Gastroesophageal sphincter (tissue), 4 donors: ENCODE measurements around the gene CNGA3. TPM values are rescaled to one million over a fixed set of nuclear protein-coding genes. Genes with fewer than 3 reads are reported as not detected.

Experiments
- ATAC-seq: fragments of 150-250 bp; one replicate; pipeline ENCODE4 v1.9.1; 2016; ENCODE audit warnings: mild to moderate bottlenecking, moderate library complexity
- H3K27ac ChIP-seq, 4 donors: fragments of 200-600 bp; sonication (generic) in 3 of 4; 1 replicate in 3 of 4; 2 replicates in 1 of 4; pipeline ENCODE4 v1.5.1; 2016 to 2019
- H3K27me3 ChIP-seq: fragments of 200-600 bp; sonication (generic); one replicate; pipeline ENCODE4 v1.5.1; 2019
- H3K36me3 ChIP-seq, 2 donors: fragments of 200-600 bp; sonication (generic); one replicate each; pipeline ENCODE4 v1.5.1; 2019; ENCODE audit warnings: control low read depth in 1 of 2
- H3K4me1 ChIP-seq, 3 donors: fragments of 200-600 bp; sonication (generic); 1 replicate in 2 of 3; 2 replicates in 1 of 3; pipeline ENCODE4 v1.5.1; 2016 to 2019; ENCODE audit warnings: control low read depth in 2 of 3
- H3K4me3 ChIP-seq, 2 donors: fragments of 200-600 bp; sonication (generic); one replicate each; pipeline ENCODE4 v1.5.1; 2019; ENCODE audit warnings: mild to moderate bottlenecking in 1 of 2, moderate library complexity in 1 of 2
- H3K9me3 ChIP-seq, 3 donors: fragments of 200-600 bp; sonication (generic); one replicate each; pipeline ENCODE4 v1.5.1; 2017 to 2019; ENCODE audit warnings: control low read depth in 2 of 3
- EP300 ChIP-seq: sonication (generic); formaldehyde crosslinking; IDR thresholded peaks from one replicate; pipeline ENCODE4 v1.6.1; 2017; ENCODE audit warnings: antibody characterized with exemption, mild to moderate bottlenecking
- POLR2A ChIP-seq, 2 donors: fragments of 450-650 bp; IDR thresholded peaks; one replicate each; pipeline ENCODE4 v1.6.1; 2017; ENCODE audit warnings: antibody characterized with exemption in 2 of 2, mild to moderate bottlenecking in 2 of 2, moderate library complexity in 1 of 2
- POLR2AphosphoS5 ChIP-seq: sonication (generic); formaldehyde crosslinking; IDR thresholded peaks from one replicate; pipeline ENCODE4 v1.6.1; 2017; ENCODE audit warnings: antibody characterized with exemption
- WGBS, 2 donors: methylation state at CpG; one replicate each; pipeline ENCODE4 v1.1.5; 2018; ENCODE audit warnings: low coverage in 1 of 2; 5-methylcytosine and 5-hydroxymethylcytosine counted together
- total RNA-seq, 4 donors: library from RNA; depleted of rRNA; stranded (reverse); fragments of >200 nt; gene quantifications; one replicate each; pipeline ENCODE4 v1.1.0, GENCODE V29; 2016
- TF ChIP-seq, protein P1 (sequence below), 4 experiments: fragments of 200-600 bp in 2 of 4; fragments of 450-650 bp in 2 of 4; sonication (generic) in 1 of 4; IDR thresholded peaks; one replicate each; pipeline ENCODE4 v1.5.1; 2017 to 2019; ENCODE audit warnings: antibody characterized with exemption in 4 of 4, mild to moderate bottlenecking in 2 of 4, moderate library complexity in 2 of 4

Gene CNGA3
- total RNA-seq, 4 donors from 2014 or later, result 1.1 to 10.6 (median 6.1) TPM

DNA sequence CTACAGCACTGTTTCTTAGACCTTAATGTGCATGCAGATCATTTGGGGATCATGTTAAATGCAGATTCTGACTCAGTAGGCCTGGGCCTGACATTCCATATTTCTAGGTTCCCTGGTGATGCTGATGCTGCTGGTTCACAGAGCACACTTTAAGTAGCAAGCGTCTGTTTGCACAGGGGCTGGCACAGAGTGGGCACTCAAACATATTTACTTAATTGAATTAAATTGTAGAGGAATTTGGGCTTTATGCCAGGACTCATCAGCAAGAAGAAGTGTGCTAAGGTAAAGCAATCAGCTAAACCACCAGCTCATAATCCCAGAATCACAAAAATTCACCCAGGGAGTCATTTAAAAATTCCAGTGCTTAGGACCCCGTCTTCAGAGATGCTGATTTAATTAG lies 73.3 kb downstream of the CNGA3 start:
- Histone ChIP-seq H3K36me3 (no peaks in the 10 kb centered on the region), H3K27ac (no peak overlapping the region), H3K4me1 (no peaks in the 10 kb centered on the region), H3K27me3 (no peaks in the 10 kb centered on the region), H3K9me3 (peaks cover 0 to 5% (median 0%) of the 10 kb centered on the region in 3 donors), H3K4me3 (no peak overlapping the region)
- TF ChIP-seq POLR2AphosphoS5 (no peak), POLR2A (IDR thresholded peaks at IDR 0.05) (no peak)
- TF ChIP-seq, protein P1, sequence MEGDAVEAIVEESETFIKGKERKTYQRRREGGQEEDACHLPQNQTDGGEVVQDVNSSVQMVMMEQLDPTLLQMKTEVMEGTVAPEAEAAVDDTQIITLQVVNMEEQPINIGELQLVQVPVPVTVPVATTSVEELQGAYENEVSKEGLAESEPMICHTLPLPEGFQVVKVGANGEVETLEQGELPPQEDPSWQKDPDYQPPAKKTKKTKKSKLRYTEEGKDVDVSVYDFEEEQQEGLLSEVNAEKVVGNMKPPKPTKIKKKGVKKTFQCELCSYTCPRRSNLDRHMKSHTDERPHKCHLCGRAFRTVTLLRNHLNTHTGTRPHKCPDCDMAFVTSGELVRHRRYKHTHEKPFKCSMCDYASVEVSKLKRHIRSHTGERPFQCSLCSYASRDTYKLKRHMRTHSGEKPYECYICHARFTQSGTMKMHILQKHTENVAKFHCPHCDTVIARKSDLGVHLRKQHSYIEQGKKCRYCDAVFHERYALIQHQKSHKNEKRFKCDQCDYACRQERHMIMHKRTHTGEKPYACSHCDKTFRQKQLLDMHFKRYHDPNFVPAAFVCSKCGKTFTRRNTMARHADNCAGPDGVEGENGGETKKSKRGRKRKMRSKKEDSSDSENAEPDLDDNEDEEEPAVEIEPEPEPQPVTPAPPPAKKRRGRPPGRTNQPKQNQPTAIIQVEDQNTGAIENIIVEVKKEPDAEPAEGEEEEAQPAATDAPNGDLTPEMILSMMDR (IDR thresholded peaks at IDR 0.05), result no peak
- 70 to 71% methylated on average over 1 to 2 of the region's 2 CpGs for WGBS, 2 donors
- no peak for ATAC-seq

DNA sequence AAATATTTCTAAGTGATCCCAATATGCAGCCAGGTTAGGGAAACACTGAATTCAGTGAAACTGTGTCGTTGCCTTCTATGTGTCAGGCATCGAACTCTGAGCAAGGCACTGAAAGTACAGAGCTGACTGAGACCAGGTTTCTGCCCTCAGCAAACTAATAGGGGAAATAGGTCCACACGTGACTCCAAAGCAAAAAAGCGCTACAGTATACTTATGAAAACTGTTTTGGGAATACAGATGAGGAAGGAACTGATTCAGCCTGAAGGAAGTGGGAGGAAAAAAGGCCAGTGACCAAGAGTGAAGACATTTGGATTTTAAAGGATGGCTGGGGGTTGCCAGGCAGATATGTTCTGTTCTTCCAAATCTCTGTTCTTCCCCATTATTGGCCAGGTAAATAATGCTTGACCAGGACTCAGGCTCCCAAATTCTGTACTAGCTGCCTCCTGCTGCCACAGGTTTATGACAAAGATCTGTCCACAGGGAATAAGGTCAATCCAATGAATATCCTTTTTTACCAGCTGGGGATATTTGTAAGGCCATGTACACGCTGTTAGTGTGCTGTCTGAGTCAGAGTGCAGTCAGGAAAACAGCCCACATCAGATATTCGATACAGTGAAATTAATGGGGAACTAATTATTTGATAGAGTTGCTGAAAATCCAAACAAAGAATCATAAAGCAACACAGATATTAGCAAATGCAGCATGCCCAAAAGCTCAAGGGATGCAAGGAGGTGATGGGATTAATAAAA lies 73.9 kb downstream of the CNGA3 start:
- Histone ChIP-seq H3K4me1 (no peaks in the 10 kb centered on the region), H3K36me3 (no peaks in the 10 kb centered on the region), H3K4me3 (no peak overlapping the region), H3K27me3 (no peaks in the 10 kb centered on the region), H3K27ac (no peak overlapping the region), H3K9me3 (peaks cover 0 to 5% (median 0%) of the 10 kb centered on the region in 3 donors)
- 40 to 72% methylated on average over 2 to 6 of the region's 6 CpGs for WGBS, 2 donors
- peak; percentile 55 for ATAC-seq
- TF ChIP-seq POLR2AphosphoS5 (no peak), POLR2A (IDR thresholded peaks at IDR 0.05) (no peak), EP300 (no peak)
- TF ChIP-seq, protein P1 (IDR thresholded peaks at IDR 0.05), result no peak

DNA sequence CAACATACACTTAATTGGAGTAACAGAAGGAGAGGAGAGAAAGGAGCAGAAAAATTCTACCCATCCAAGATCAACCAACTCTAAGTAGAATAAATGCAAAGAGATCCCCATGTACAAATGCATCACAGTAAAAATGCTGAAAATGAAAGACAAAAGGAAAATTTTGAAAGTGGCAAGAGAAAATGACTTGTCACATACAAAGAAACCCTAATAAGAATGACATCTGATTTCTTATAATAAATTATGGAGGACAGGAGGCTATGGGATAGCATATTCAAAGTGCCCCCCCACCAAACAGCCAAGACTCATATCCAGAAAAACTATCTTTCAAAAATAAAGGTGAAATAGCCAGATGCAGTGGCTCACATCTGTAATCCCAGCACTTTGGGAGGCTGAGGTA lies 76.2 kb downstream of the CNGA3 start:
- Histone ChIP-seq H3K36me3 (no peaks in the 10 kb centered on the region), H3K27me3 (no peaks in the 10 kb centered on the region)
- ATAC-seq, result no peak

DNA sequence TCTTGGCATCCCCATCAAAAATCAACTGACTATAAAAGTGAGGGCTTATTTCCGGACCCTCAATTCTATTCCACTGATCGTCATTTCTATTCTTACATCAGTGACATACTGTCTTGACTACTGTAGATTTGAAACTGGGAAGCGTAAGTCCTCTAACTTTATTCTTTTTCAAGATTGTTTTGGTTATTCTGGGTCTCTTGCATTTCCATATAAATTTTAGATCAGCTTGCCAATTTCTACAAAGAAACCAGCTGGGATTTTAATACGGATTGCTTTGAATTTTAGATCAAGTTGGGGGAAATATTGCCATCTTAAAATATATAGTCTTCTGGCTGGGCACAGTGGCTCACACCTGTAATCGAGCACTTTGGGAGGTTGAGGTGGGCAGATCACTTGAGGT lies 80.5 kb downstream of the CNGA3 start:
- no peak for ATAC-seq
- Histone ChIP-seq H3K27me3 (no peaks in the 10 kb centered on the region), H3K36me3 (no peaks in the 10 kb centered on the region), H3K9me3 (peaks cover 0 to 5% (median 0%) of the 10 kb centered on the region in 3 donors), H3K4me3 (no peak overlapping the region), H3K4me1 (no peaks in the 10 kb centered on the region), H3K27ac (no peak overlapping the region)
- TF ChIP-seq POLR2AphosphoS5 (no peak), POLR2A (IDR thresholded peaks at IDR 0.05) (no peak), EP300 (no peak)
- TF ChIP-seq, protein P1 (IDR thresholded peaks at IDR 0.05), result no peak
- WGBS, 2 donors, result 90 to 91% methylated on average over 4 to 5 of the region's 5 CpGs

More for the DNA sequence above, 76.2 kb downstream of the CNGA3 start:
- H3K4me3 ChIP-seq, result no peak overlapping the region
- H3K4me1 ChIP-seq, result no peaks in the 10 kb centered on the region
- no peak overlapping the region for H3K27ac ChIP-seq
- H3K9me3 ChIP-seq, result peaks cover 0 to 5% (median 0%) of the 10 kb centered on the region in 3 donors
- TF ChIP-seq, protein P1 (IDR thresholded peaks at IDR 0.05), result no peak
- TF ChIP-seq POLR2AphosphoS5 (no peak), EP300 (no peak), POLR2A (IDR thresholded peaks at IDR 0.05) (no peak)

DNA sequence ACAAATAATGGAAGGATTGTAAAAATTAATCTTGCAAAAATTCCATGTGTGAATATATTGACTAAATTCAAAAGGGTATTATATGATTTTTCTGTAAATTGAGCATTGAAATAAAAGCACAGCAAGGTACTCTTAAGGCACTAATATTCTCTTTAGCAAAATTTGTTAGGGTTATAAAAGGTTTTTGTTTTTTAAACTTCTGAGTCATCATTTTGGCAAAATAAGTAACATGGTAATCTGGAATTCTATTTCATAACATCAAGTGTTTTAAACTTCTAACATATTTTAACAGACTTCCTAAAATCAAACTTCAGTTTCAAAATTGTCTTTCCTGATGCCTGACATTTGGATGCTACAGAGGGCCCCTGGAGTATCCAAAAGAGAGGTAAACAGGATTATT lies 85.9 kb downstream of the CNGA3 start:
- no peaks in the 10 kb centered on the region for H3K9me3 ChIP-seq

More for the DNA sequence above, 85.9 kb downstream of the CNGA3 start:
- no peak overlapping the region for H3K4me3 ChIP-seq
- no peaks in the 10 kb centered on the region for H3K36me3 ChIP-seq
- H3K27ac ChIP-seq, result no peak overlapping the region
- TF ChIP-seq POLR2AphosphoS5 (no peak), EP300 (no peak), POLR2A (IDR thresholded peaks at IDR 0.05) (no peak)
- TF ChIP-seq, protein P1 (IDR thresholded peaks at IDR 0.05), result no peak
- H3K4me1 ChIP-seq, result no peaks in the 10 kb centered on the region
- H3K27me3 ChIP-seq, result no peaks in the 10 kb centered on the region
- no peak for ATAC-seq
